Skeletal muscle tissue (tissue), 4 donors: ENCODE data around the gene SND1. TPM values are rescaled to one million over a fixed set of nuclear protein-coding genes. Genes with fewer than 3 reads are reported as not detected.

Experiments used
- H3K27ac ChIP-seq: one replicate; pipeline ENCODE4 v1.7.0; 2013; ENCODE audit warnings: mild to moderate bottlenecking, low read depth, low read length, inconsistent platforms
- H3K27me3 ChIP-seq, 3 donors: one replicate each; pipeline ENCODE4 v1.7.0; 2013; ENCODE audit warnings: low read length in 3 of 3; ENCODE audit not compliant: control insufficient read depth in 3 of 3, insufficient read depth in 3 of 3
- H3K36me3 ChIP-seq, 3 donors: one replicate each; pipeline ENCODE4 v1.7.0; 2013; ENCODE audit warnings: low read length in 3 of 3; ENCODE audit not compliant: control insufficient read depth in 3 of 3, insufficient read depth in 3 of 3
- H3K4me1 ChIP-seq, 3 donors: one replicate each; pipeline ENCODE4 v1.7.0; 2013; ENCODE audit warnings: low read length in 3 of 3, mild to moderate bottlenecking in 3 of 3; ENCODE audit not compliant: control insufficient read depth in 3 of 3, insufficient read depth in 3 of 3
- H3K4me3 ChIP-seq, 3 donors: one replicate each; pipeline ENCODE4 v1.7.0; 2013; ENCODE audit warnings: low read length in 3 of 3
- H3K9ac ChIP-seq, 3 donors: one replicate each; pipeline ENCODE4 v1.7.0; 2013; ENCODE audit warnings: low read length in 3 of 3, mild to moderate bottlenecking in 3 of 3, moderate library complexity in 2 of 3, low read depth in 1 of 3
- H3K9me3 ChIP-seq, 3 donors: one replicate each; pipeline ENCODE4 v1.7.0; 2013; ENCODE audit warnings: low read length in 3 of 3; ENCODE audit not compliant: control insufficient read depth in 3 of 3
- total RNA-seq: library from RNA; depleted of rRNA; stranded (reverse); fragments of >200 nt; gene quantifications from one replicate; pipeline ENCODE4 v1.2.3, GENCODE V29; 2014
- donor health status: Osteomylitis.

SND1 gene
- total RNA-seq, 1 donor from 2014 or later, result 104 TPM

GRCh38 chr7:127865466-127865865 is 213.5 kb downstream of the SND1 start:
- no peaks in the 10 kb centered on the region for H3K27me3 ChIP-seq
- H3K9ac ChIP-seq, result no peak overlapping the region
- H3K4me1 ChIP-seq, result no peaks in the 10 kb centered on the region
- H3K36me3 ChIP-seq, result no peaks in the 10 kb centered on the region
- no peaks in the 10 kb centered on the region for H3K9me3 ChIP-seq
- H3K27ac ChIP-seq, result no peak overlapping the region
- H3K4me3 ChIP-seq, result no peak overlapping the region

GRCh38 chr7:127870231-127870907 is 218.4 kb downstream of the SND1 start:
- no peak overlapping the region for H3K4me3 ChIP-seq
- no peaks in the 10 kb centered on the region for H3K36me3 ChIP-seq
- H3K27ac ChIP-seq, result no peak overlapping the region
- no peaks in the 10 kb centered on the region for H3K27me3 ChIP-seq
- H3K9ac ChIP-seq, result no peak overlapping the region
- H3K9me3 ChIP-seq, result no peaks in the 10 kb centered on the region
- no peaks in the 10 kb centered on the region for H3K4me1 ChIP-seq

DNA sequence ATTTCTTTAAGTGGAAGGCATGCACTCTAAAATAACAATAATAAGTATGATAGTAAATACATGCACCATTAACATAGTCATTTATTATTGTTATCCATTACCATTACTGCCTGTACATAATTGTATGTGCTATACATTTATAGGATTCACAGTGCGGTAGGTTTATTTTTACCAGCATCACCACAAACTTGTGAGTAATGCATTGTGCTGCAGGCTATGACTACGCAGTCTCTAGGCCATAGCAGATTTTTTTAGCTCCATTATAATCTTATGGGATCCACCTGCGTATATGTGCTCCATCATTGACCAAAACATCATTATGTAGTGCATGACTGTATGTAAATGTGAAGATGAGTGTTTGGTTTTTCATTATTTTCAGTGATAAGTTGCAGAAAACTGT is 219.2 kb downstream of the SND1 start:
- no peaks in the 10 kb centered on the region for H3K27me3 ChIP-seq
- no peak overlapping the region for H3K27ac ChIP-seq
- H3K9me3 ChIP-seq, result no peaks in the 10 kb centered on the region
- H3K4me1 ChIP-seq, result no peaks in the 10 kb centered on the region
- H3K36me3 ChIP-seq, result no peaks in the 10 kb centered on the region
- H3K4me3 ChIP-seq, result no peak overlapping the region
- H3K9ac ChIP-seq, result no peak overlapping the region

GRCh38 chr7:127872122-127872521 is 220.1 kb downstream of the SND1 start:
- Histone ChIP-seq H3K4me1 (no peaks in the 10 kb centered on the region), H3K27me3 (no peaks in the 10 kb centered on the region), H3K27ac (no peak overlapping the region), H3K4me3 (no peak overlapping the region), H3K9ac (no peak overlapping the region), H3K36me3 (no peaks in the 10 kb centered on the region), H3K9me3 (no peaks in the 10 kb centered on the region)

DNA sequence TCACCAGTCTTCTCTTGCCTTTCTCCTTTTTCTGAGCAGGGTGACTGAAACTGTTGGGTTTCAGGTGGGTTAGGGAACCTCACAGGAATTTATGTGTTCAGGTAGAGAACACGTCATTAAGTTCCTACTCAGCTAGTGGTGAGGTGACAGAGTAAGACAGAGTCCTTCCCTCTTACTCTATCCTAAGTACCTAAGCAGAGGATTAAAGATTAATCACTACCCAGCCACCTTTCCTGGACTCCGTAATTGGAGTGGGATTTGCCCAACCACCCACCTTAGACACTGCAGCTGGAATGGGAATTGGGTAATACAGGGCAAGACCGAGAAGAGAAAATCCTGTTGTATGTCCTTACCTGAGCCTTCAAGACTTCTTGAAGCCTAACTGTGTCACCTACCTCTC is 221.2 kb downstream of the SND1 start:
- Histone ChIP-seq H3K9me3 (no peaks in the 10 kb centered on the region), H3K27me3 (no peaks in the 10 kb centered on the region), H3K36me3 (no peaks in the 10 kb centered on the region)

DNA sequence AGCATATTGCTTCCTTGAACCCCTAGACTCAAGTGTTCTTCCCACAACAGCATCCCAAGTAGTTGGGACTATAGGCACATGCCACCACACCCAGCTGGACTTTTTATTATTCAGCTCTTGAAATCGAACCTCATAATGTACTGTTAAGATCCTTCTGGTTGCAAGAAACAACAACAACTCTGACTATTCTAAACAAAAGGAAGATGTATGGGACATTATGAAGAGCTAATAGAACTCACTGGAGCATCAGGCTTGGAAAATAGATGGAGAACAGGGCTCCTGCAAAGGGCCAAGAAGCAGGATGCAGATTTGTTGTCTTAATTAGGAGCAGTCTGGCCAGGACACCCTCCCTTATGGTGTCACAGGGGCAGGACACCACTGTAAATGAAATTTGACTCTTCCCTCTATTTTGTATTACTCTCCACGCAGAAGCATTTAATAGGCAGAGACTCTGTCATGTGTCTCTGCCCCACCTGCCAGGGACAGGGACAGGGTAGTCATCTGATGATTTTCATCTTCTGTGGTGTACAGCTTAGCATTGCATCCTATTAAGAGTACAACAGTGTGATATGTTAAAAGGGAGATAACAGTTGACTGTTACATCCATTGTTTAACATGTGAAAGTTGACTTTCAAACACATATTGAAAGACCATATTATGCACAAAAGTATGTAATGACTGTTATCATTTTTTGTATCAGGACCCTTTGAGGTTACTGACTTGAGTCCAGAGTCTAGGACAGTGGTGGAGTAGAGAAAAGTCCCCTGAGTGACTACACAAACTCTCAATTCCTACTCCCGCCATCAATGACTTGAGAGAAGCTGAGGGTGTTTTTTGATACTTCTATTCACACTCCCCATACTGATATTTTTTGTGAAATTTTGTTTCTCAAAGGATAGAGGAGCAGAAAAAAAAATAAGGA is 222.0 kb downstream of the SND1 start:
- Histone ChIP-seq H3K36me3 (no peaks in the 10 kb centered on the region), H3K4me1 (no peaks in the 10 kb centered on the region), H3K9ac (no peak overlapping the region)

More for the DNA sequence above, 221.2 kb downstream of the SND1 start:
- Histone ChIP-seq H3K4me3 (no peak overlapping the region), H3K4me1 (no peaks in the 10 kb centered on the region), H3K9ac (no peak overlapping the region), H3K27ac (no peak overlapping the region)

DNA sequence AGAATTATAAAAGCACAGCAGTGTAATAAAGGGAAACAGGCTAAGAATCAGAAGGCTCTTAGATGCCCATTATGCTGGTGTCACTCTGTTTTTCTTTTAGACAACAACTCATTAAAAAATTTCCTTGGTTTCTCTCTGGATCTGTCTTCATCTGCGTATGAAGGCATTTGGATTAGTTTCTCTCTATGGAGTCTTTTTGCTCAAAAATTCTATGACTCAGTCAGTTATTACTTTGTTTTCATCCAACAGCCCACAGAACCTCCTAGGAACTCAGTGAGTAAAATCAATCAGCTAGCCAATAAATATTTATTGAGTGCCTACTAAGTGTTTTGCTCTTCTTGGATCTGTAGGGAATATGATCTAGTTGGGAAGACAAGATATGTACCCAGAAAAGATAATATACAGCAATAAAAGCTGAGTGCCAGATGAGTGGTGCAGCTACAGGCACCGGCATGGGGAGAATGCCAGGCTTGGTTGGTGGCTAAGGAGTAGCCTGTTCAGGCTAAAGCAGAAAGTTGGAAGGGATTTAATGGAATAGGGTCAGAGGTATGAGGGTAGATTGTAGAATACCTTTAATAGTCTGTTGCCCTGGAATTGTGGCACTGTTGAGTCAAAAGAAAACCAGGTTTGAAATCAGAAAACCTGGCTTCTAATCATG is 223.1 kb downstream of the SND1 start:
- H3K36me3 ChIP-seq, result no peaks in the 10 kb centered on the region
- H3K27me3 ChIP-seq, result no peaks in the 10 kb centered on the region
- no peaks in the 10 kb centered on the region for H3K4me1 ChIP-seq
- H3K4me3 ChIP-seq, result no peak overlapping the region
- no peak overlapping the region for H3K9ac ChIP-seq
- no peak overlapping the region for H3K27ac ChIP-seq
- no peaks in the 10 kb centered on the region for H3K9me3 ChIP-seq

More for the DNA sequence above, 222.0 kb downstream of the SND1 start:
- Histone ChIP-seq H3K27me3 (no peaks in the 10 kb centered on the region), H3K27ac (no peak overlapping the region), H3K4me3 (no peak overlapping the region), H3K9me3 (no peaks in the 10 kb centered on the region)

- Histone ChIP-seq H3K4me1 (no peaks in the 10 kb centered on the region), H3K27ac (no peak overlapping the region), H3K27me3 (no peaks in the 10 kb centered on the region), H3K9ac (no peak overlapping the region), H3K4me3 (no peak overlapping the region), H3K36me3 (no peaks in the 10 kb centered on the region), H3K9me3 (no peaks in the 10 kb centered on the region)
Observed at GRCh38 chr7:127876393-127876792, 224.4 kb downstream of the SND1 start.

- H3K36me3 ChIP-seq, result no peaks in the 10 kb centered on the region
- no peak overlapping the region for H3K9ac ChIP-seq
- H3K4me3 ChIP-seq, result no peak overlapping the region
- no peaks in the 10 kb centered on the region for H3K27me3 ChIP-seq
- no peaks in the 10 kb centered on the region for H3K9me3 ChIP-seq
- peaks cover 0 to 6% (median 0%) of the 10 kb centered on the region in 3 donors for H3K4me1 ChIP-seq
- H3K27ac ChIP-seq, result no peak overlapping the region
Observed at GRCh38 chr7:127877951-127878350, 226.0 kb downstream of the SND1 start.

DNA sequence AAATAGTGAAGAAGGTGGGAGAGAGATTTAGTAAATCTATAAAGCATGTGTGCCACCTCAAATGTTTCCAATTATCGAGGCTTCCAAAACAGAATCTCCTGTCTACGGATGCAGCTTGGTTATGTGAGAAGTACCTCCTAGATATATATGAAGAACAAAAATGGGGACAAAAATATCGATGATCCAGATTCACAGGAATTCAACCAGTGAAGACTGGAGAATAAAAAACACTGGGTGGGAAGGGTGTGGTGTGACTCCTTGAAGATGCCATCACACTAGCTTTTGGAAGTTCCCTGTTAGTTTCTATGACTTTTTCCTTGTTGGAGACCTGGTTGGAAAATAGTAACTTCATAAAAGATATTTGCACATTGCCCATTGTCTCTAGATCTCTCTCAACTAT is 226.8 kb downstream of the SND1 start:
- H3K27ac ChIP-seq, result no peak overlapping the region
- H3K9me3 ChIP-seq, result no peaks in the 10 kb centered on the region
- peaks cover 0 to 6% (median 0%) of the 10 kb centered on the region in 3 donors for H3K4me1 ChIP-seq
- H3K9ac ChIP-seq, result no peak overlapping the region
- H3K4me3 ChIP-seq, result no peak overlapping the region
- no peaks in the 10 kb centered on the region for H3K27me3 ChIP-seq
- no peaks in the 10 kb centered on the region for H3K36me3 ChIP-seq
